Panc1 (cell line): Measurements from ENCODE around the gene KDM2A. TPM values are rescaled to one million over a fixed set of nuclear protein-coding genes. Genes with fewer than 3 reads are reported as not detected.

Experiments
- ATAC-seq: fragments of 200-7000 bp; cut with Tn5 transposase; 2 replicates; pipeline ENCODE4 v1.9.1; 2020; ENCODE audit warnings: mild to moderate bottlenecking, moderate library complexity
- BruUV-seq: library from RNA; stranded (reverse); fragments of 400-500 nt; replicated peaks from 2 replicates; lab custom pipeline; 2021; lab: Mats Ljungman, UMichigan
- CTCF ChIA-PET: fragments of 300-600 bp; sonication (Branson Sonifier 250); formaldehyde crosslinking; loops from one replicate; lab custom pipeline; 2022; ENCODE audit warnings: antibody characterized with exemption; lab: Charles Lee
- POLR2A ChIA-PET: fragments of 300-600 bp; sonication (Branson Sonifier 250); formaldehyde crosslinking; loops from one replicate; lab custom pipeline; 2022; ENCODE audit warnings: antibody characterized with exemption; lab: Charles Lee
- DNase-seq: peaks from one replicate; pipeline ENCODE4 v3.0.0-alpha.2; 2010; ENCODE audit warnings: low read depth, low spot score
- H3K27ac ChIP-seq: 2 replicates; pipeline ENCODE4 v1.5.1; 2011; ENCODE audit warnings: mild to moderate bottlenecking, low read length, inconsistent platforms
- H3K27me3 ChIP-seq: fragments of 200-500 bp; sonication (Bioruptor generic); 2 replicates; pipeline ENCODE4 v1.6.0; 2014; ENCODE audit warnings: low read length, inconsistent platforms; ENCODE audit not compliant: control insufficient read depth, insufficient read depth
- H3K36me3 ChIP-seq: fragments of 200-500 bp; sonication (Bioruptor generic); 2 replicates; pipeline ENCODE4 v1.5.1; 2014; ENCODE audit warnings: inconsistent platforms, mild to moderate bottlenecking, low read length, moderate library complexity; ENCODE audit not compliant: control insufficient read depth, insufficient read depth
- H3K4me1 ChIP-seq: 2 replicates; pipeline ENCODE4 v1.5.1; 2011; ENCODE audit warnings: inconsistent platforms, mild to moderate bottlenecking, low read length, moderate library complexity; ENCODE audit not compliant: control insufficient read depth, insufficient read depth
- H3K4me3 ChIP-seq, 2 experiments: 2 replicates each; pipeline ENCODE4 v1.5.1; 2011 to 2012; ENCODE audit warnings: low read depth in 2 of 2, low read length in 2 of 2, mild to moderate bottlenecking in 2 of 2, inconsistent platforms in 1 of 2, moderate library complexity in 1 of 2
- H3K9me3 ChIP-seq: fragments of 200-500 bp; sonication (Bioruptor generic); 2 replicates; pipeline ENCODE4 v1.5.1; 2014; ENCODE audit warnings: low read depth, mild to moderate bottlenecking, inconsistent platforms, low read length, moderate library complexity; ENCODE audit not compliant: control insufficient read depth, insufficient read depth
- POLR2AphosphoS5 ChIP-seq: IDR thresholded peaks from 2 replicates; pipeline ENCODE4 v1.6.1; 2012; ENCODE audit warnings: mild to moderate bottlenecking, low read depth, low read length, moderate library complexity
- REST ChIP-seq, 2 experiments: IDR thresholded peaks; 2 replicates each; pipeline ENCODE4 v1.6.1; 2011 to 2012; ENCODE audit warnings: low read depth in 2 of 2, control low read depth in 1 of 2, low read length in 1 of 2, mild to moderate bottlenecking in 1 of 2, moderate library complexity in 1 of 2; ENCODE audit not compliant: insufficient read depth in 1 of 2
- SIN3A ChIP-seq: IDR thresholded peaks from 2 replicates; pipeline ENCODE4 v1.6.1; 2012; ENCODE audit warnings: low read depth, mild to moderate bottlenecking, low read length, moderate library complexity, borderline replicate concordance; ENCODE audit not compliant: insufficient read depth
- TCF7L2 ChIP-seq: IDR thresholded peaks from 2 replicates; pipeline ENCODE4 v1.6.1; 2011; ENCODE audit warnings: mild to moderate bottlenecking, low read depth, low read length, inconsistent platforms
- in situ Hi-C: cut with HindIII; loops from 2 replicates; pipeline ENCODE4 v1.10.0; 2016; ENCODE audit warnings: low sequenced_read_pairs, low pct_unique_long_range_greater_than_20kb
- intact Hi-C: fragments of 100-400 bp; cut with micrococcal nuclease; formaldehyde crosslinking; loops from one replicate; pipeline ENCODE4 v1.10.0; 2022; ENCODE audit not compliant: unreplicated experiment
- total RNA-seq: library from RNA; stranded (reverse); gene quantifications from one replicate; pipeline ENCODE4 v1.2.1, GENCODE V29; 2021; ENCODE audit not compliant: unreplicated experiment
- TF ChIP-seq, protein P1 (sequence below): fragments of 450-650 bp; IDR thresholded peaks from 2 replicates; pipeline ENCODE4 v1.5.1; 2017; ENCODE audit warnings: mild to moderate bottlenecking

The KDM2A gene
- total RNA-seq, 1 experiment from 2014 or later = 112 TPM

DNA sequence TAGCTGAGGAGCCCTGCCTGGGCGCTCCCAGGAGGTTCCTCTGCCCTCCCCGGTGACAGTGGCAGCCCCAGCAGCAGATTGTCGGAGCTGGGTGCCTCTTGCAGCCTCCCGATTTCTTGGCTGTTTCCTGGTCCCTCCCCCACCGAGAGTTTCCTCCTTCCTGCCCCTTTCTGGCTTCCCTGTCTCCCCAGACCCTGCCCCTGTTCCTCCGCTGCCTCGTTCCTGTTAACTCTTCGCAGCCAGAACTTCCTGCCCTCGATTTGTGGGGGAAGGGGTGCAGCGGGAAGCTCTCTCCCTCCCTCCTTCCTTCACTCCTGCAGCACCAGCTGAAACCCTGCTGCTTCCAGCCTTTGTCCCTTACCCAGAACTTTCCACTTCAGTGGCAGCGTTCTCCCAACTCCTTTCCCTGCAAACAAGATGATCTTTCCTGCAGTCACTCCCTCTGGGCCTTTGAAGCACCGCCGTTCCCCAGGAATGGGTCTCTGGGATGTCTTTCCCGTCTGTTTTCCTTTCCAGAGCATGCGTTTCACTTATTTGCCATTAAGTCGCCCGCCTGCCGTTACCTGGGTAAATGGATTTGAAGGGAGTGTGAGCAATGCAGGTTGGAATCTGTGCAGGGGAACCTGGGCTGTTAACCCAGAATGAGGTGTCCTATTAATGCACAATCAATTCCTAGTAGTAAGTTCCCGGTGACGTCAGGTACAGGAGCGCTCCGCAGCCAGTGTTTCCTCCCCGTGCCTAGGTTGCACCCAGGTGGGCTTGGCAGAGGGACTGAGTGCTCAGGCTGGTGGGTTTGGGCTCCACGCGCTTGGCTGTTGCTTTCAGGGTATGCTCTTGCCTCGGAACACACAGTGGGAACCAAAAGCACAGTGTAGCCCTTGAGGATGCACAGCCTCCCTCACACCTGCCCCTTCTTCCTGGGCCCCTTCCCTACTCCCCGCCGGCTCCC is 151.5 kb downstream of the KDM2A start:
- no peak for DNase-seq
- in situ Hi-C loops = no loop called here
- ATAC-seq = no peak
- Histone ChIP-seq H3K27ac (peak overlapping the region; percentile 69), H3K36me3 (no peaks in the 10 kb centered on the region; the same call in 1 of the 2 replicates), H3K27me3 (no peaks in the 10 kb centered on the region), H3K4me1 (peaks cover 48% of the 10 kb centered on the region), H3K4me3 (peak overlapping the region in 1 of 2 experiments; percentile 15; a peak in 1 of 4 replicates), H3K9me3 (no peaks in the 10 kb centered on the region)
- ChIA-PET CTCF (interaction anchor here (0.5 kb wide), 1 partner anchor 184 kb away, joined by 6 read pairs; no protein-coding TSS in a partner anchor), POLR2A (interaction anchor here (0.8 kb wide), 1 partner anchor 76 kb away, joined by 3 read pairs; no protein-coding TSS in a partner anchor)
- BruUV-seq = no TSS peak
- intact Hi-C loops = no loop called here
- TF ChIP-seq POLR2AphosphoS5 (no peak), TCF7L2 (peak; percentile 91), REST (IDR thresholded peaks at IDR 0.05; ENCODE audit: insufficient read depth in 1 of 2, low read depth in 2 of 2, low read length in 1 of 2) (no peak)

GRCh38 chr11:67271205-67271540 is 152.1 kb downstream of the KDM2A start:
- ATAC-seq = no peak
- BruUV-seq = TSS peak; percentile 25
- in situ Hi-C loops (no loop called here), intact Hi-C loops (no loop called here)
- CTCF ChIA-PET = interaction anchor here (0.5 kb wide), 1 partner anchor 185 kb away, joined by 6 read pairs; no protein-coding TSS in a partner anchor
- Histone ChIP-seq H3K27me3 (no peaks in the 10 kb centered on the region), H3K36me3 (no peaks in the 10 kb centered on the region; the same call in 1 of the 2 replicates), H3K4me3 (no peak overlapping the region), H3K4me1 (peaks cover 45% of the 10 kb centered on the region), H3K27ac (no peak overlapping the region), H3K9me3 (no peaks in the 10 kb centered on the region)
- POLR2A ChIA-PET = no interaction called here
- no peak for TF ChIP-seq TCF7L2
- TF ChIP-seq POLR2AphosphoS5 = no peak
- no peak for TF ChIP-seq REST (IDR thresholded peaks at IDR 0.05; ENCODE audit: insufficient read depth in 1 of 2, low read depth in 2 of 2, low read length in 1 of 2)
- TF ChIP-seq, protein P1, sequence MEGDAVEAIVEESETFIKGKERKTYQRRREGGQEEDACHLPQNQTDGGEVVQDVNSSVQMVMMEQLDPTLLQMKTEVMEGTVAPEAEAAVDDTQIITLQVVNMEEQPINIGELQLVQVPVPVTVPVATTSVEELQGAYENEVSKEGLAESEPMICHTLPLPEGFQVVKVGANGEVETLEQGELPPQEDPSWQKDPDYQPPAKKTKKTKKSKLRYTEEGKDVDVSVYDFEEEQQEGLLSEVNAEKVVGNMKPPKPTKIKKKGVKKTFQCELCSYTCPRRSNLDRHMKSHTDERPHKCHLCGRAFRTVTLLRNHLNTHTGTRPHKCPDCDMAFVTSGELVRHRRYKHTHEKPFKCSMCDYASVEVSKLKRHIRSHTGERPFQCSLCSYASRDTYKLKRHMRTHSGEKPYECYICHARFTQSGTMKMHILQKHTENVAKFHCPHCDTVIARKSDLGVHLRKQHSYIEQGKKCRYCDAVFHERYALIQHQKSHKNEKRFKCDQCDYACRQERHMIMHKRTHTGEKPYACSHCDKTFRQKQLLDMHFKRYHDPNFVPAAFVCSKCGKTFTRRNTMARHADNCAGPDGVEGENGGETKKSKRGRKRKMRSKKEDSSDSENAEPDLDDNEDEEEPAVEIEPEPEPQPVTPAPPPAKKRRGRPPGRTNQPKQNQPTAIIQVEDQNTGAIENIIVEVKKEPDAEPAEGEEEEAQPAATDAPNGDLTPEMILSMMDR = no peak
- TF ChIP-seq SIN3A = no peak
- no peak for DNase-seq
